WTC11 (cell line): Measurements from ENCODE around the gene ZBTB37. TPM values are rescaled to one million over a fixed set of nuclear protein-coding genes. Genes with fewer than 3 reads are reported as not detected.

Experiments used
- ATAC-seq: fragments of 200-7000 bp; cut with Tn5 transposase; 2 replicates; pipeline ENCODE4 v1.10.0; 2021; ENCODE audit warnings: mild to moderate bottlenecking, moderate library complexity
- CTCF ChIA-PET: fragments of 300-600 bp; sonication (Branson Sonifier 250); formaldehyde crosslinking; loops from one replicate; lab custom pipeline; 2021; ENCODE audit warnings: antibody characterized with exemption; lab: Charles Lee
- POLR2A ChIA-PET: fragments of 350-600 bp; sonication (Branson Sonifier 250); formaldehyde crosslinking; loops from one replicate; lab custom pipeline; 2021; ENCODE audit warnings: antibody characterized with exemption; lab: Charles Lee
- DNase-seq: peaks from one replicate; pipeline ENCODE4 v3.0.0; 2021; ENCODE audit warnings: low spot score
- H3K27ac Mint-ChIP-seq: 2 replicates; pipeline ENCODE4 v1.8.0; 2021; ENCODE audit warnings: mixed read lengths
- H3K27me3 Mint-ChIP-seq: 2 replicates; pipeline ENCODE4 v1.8.0; 2021; ENCODE audit warnings: low read depth, mild to moderate bottlenecking, moderate library complexity, mixed read lengths
- H3K36me3 Mint-ChIP-seq: 2 replicates; pipeline ENCODE4 v1.8.0; 2021; ENCODE audit warnings: mixed read lengths
- H3K4me1 Mint-ChIP-seq: 2 replicates; pipeline ENCODE4 v1.8.0; 2022; ENCODE audit warnings: mixed read lengths
- H3K4me3 Mint-ChIP-seq: 2 replicates; pipeline ENCODE4 v1.8.0; 2021; ENCODE audit warnings: mild to moderate bottlenecking, moderate library complexity, mixed read lengths
- H3K9me3 Mint-ChIP-seq: 2 replicates; pipeline ENCODE4 v1.8.0; 2021; ENCODE audit warnings: mixed read lengths
- AR ChIP-seq: fragments of 250-450 bp; sonication (Bioruptor Pico); IDR thresholded peaks from 2 replicates; pipeline ENCODE4 v1.9.0; 2021; ENCODE audit warnings: mild to moderate bottlenecking
- ATF1 ChIP-seq: sonication (generic); formaldehyde crosslinking; IDR thresholded peaks from 2 replicates; pipeline ENCODE4 v1.8.1; 2023; ENCODE audit warnings: mild to moderate bottlenecking, moderate library complexity, missing genetic modification reagents
- CREM ChIP-seq: sonication (generic); formaldehyde crosslinking; IDR thresholded peaks from 2 replicates; pipeline ENCODE4 v1.8.1; 2022; ENCODE audit warnings: mild to moderate bottlenecking, missing genetic modification reagents, moderate library complexity
- E2F4 ChIP-seq: sonication (generic); formaldehyde crosslinking; IDR thresholded peaks from 2 replicates; pipeline ENCODE4 v1.8.1; 2022; ENCODE audit warnings: low read depth, mild to moderate bottlenecking, moderate library complexity, missing genetic modification reagents, borderline replicate concordance
- E2F5 ChIP-seq: sonication (generic); formaldehyde crosslinking; IDR thresholded peaks from 2 replicates; pipeline ENCODE4 v1.8.1; 2022; ENCODE audit warnings: mild to moderate bottlenecking, moderate library complexity, missing genetic modification reagents
- ERG ChIP-seq: fragments of 250-450 bp; sonication (Bioruptor Pico); IDR thresholded peaks from 2 replicates; pipeline ENCODE4 v1.8.0; 2021; ENCODE audit warnings: mild to moderate bottlenecking
- ESRRA ChIP-seq: sonication (generic); formaldehyde crosslinking; IDR thresholded peaks from 2 replicates; pipeline ENCODE4 v1.8.1; 2022; ENCODE audit warnings: mild to moderate bottlenecking, missing genetic modification reagents, borderline replicate concordance
- FOXJ3 ChIP-seq: sonication (generic); formaldehyde crosslinking; IDR thresholded peaks from 2 replicates; pipeline ENCODE4 v1.9.0; 2021; ENCODE audit warnings: missing genetic modification reagents, mild to moderate bottlenecking, borderline replicate concordance
- FOXK1 ChIP-seq: sonication (generic); formaldehyde crosslinking; IDR thresholded peaks from 2 replicates; pipeline ENCODE4 v1.8.0; 2022; ENCODE audit warnings: mild to moderate bottlenecking, moderate library complexity, missing genetic modification reagents
- KAT7 ChIP-seq: sonication (generic); formaldehyde crosslinking; IDR thresholded peaks from 2 replicates; pipeline ENCODE4 v1.8.1; 2023; ENCODE audit warnings: missing genetic modification reagents, mild to moderate bottlenecking, borderline replicate concordance
- MAX ChIP-seq: sonication (generic); formaldehyde crosslinking; IDR thresholded peaks from 2 replicates; pipeline ENCODE4 v1.8.0; 2022; ENCODE audit warnings: mild to moderate bottlenecking, missing genetic modification reagents
- NFATC4 ChIP-seq: fragments of 250-450 bp; sonication (Bioruptor Pico); IDR thresholded peaks from 2 replicates; pipeline ENCODE4 v1.9.0; 2021; ENCODE audit warnings: mild to moderate bottlenecking
- NFE2L1 ChIP-seq: sonication (generic); formaldehyde crosslinking; IDR thresholded peaks from 2 replicates; pipeline ENCODE4 v1.8.1; 2023; ENCODE audit warnings: missing genetic modification reagents
- PREB ChIP-seq: sonication (generic); formaldehyde crosslinking; IDR thresholded peaks from 2 replicates; pipeline ENCODE4 v1.8.1; 2022; ENCODE audit warnings: mild to moderate bottlenecking, missing genetic modification reagents, moderate library complexity, borderline replicate concordance
- ZBTB21 ChIP-seq: sonication (generic); formaldehyde crosslinking; IDR thresholded peaks from 2 replicates; pipeline ENCODE4 v1.8.1; 2023; ENCODE audit warnings: mild to moderate bottlenecking, missing genetic modification reagents, borderline replicate concordance
- ZBTB43 ChIP-seq: sonication (generic); formaldehyde crosslinking; IDR thresholded peaks from 2 replicates; pipeline ENCODE4 v1.8.1; 2023; ENCODE audit warnings: mild to moderate bottlenecking, missing genetic modification reagents
- ZMAT4 ChIP-seq: fragments of 250-450 bp; sonication (Bioruptor Pico); IDR thresholded peaks from 2 replicates; pipeline ENCODE4 v1.9.0; 2021; ENCODE audit warnings: mild to moderate bottlenecking
- ZNF425 ChIP-seq: fragments of 250-450 bp; sonication (Bioruptor Pico); conservative IDR thresholded peaks from 2 replicates; pipeline ENCODE4 v1.9.0; 2021; ENCODE audit warnings: mild to moderate bottlenecking
- ZNF671 ChIP-seq: fragments of 250-450 bp; sonication (Bioruptor Pico); IDR thresholded peaks from 2 replicates; pipeline ENCODE4 v1.8.0; 2021; ENCODE audit warnings: mild to moderate bottlenecking
- total RNA-seq: library from RNA; stranded (reverse); gene quantifications from 3 replicates; pipeline ENCODE4 v1.2.3, GENCODE V29; 2021

ZBTB37 gene
- total RNA-seq, 1 experiment from 2014 or later, result 14.4 TPM

- TF ChIP-seq NFE2L1 (CRISPR knock-in tag), result no peak
- TF ChIP-seq E2F4 (CRISPR knock-in tag), result no peak
- peak; percentile 78 for TF ChIP-seq NFATC4 (CRISPR knock-in tag)
- TF ChIP-seq ZNF671 (CRISPR knock-in tag), result peak; percentile 51
- no peak for TF ChIP-seq E2F5 (CRISPR knock-in tag)
- TF ChIP-seq ZNF425, result peak; percentile 15
- 0 out of 2 replicates have a peak, but pooled peaks have one; percentile 22 for TF ChIP-seq ZMAT4
- Mint-ChIP-seq H3K27me3 (no peaks in the 10 kb centered on the region), H3K27ac (peak overlapping the region; percentile 100), H3K36me3 (peaks cover 57% of the 10 kb centered on the region), H3K4me1 (peaks cover 46% of the 10 kb centered on the region), H3K9me3 (no peaks in the 10 kb centered on the region), H3K4me3 (peak overlapping the region; percentile 97)
- ATAC-seq, result no peak
- no peak for DNase-seq
- POLR2A ChIA-PET, result no interaction called here
- CTCF ChIA-PET, result interaction anchor here (0.6 kb wide), 2 partner anchors 22 to 192 kb away, joined by 3 read pairs; no protein-coding TSS in a partner anchor
These were observed 3.9 kb upstream of the ZBTB37 start for GRCh38 chr1:173864179-173864867.

- ChIA-PET POLR2A (interaction anchor here (0.5 kb wide), 1 partner anchor 1078 kb away, joined by 7 read pairs; no protein-coding TSS in a partner anchor), CTCF (no interaction called here)
- DNase-seq (no peak), ATAC-seq (no peak)
- H3K27me3 Mint-ChIP-seq, result no peaks in the 10 kb centered on the region
- H3K4me3 Mint-ChIP-seq, result peak overlapping the region; percentile 97
- peaks cover 58% of the 10 kb centered on the region for H3K36me3 Mint-ChIP-seq
- no peaks in the 10 kb centered on the region for H3K9me3 Mint-ChIP-seq
- H3K27ac Mint-ChIP-seq, result peak overlapping the region; percentile 100
- peaks cover 58% of the 10 kb centered on the region for H3K4me1 Mint-ChIP-seq
- TF ChIP-seq MAX (CRISPR knock-in tag), result no peak
- no peak for TF ChIP-seq ZBTB43
- TF ChIP-seq AR, result no peak
- no peak for TF ChIP-seq FOXK1
- TF ChIP-seq ZBTB21 (CRISPR knock-in tag), result no peak
- peak; percentile 9; the same call in 1 of the 2 replicates for TF ChIP-seq ERG (CRISPR knock-in tag)
- TF ChIP-seq PREB, result no peak
- no peak for TF ChIP-seq FOXJ3 (CRISPR knock-in tag)
- TF ChIP-seq CREM (CRISPR knock-in tag), result no peak
- TF ChIP-seq ZNF671 (CRISPR knock-in tag), result peak; percentile 63
- TF ChIP-seq ESRRA, result no peak
- no peak for TF ChIP-seq KAT7 (CRISPR knock-in tag)
- no peak for TF ChIP-seq ATF1
These were observed 2.6 kb upstream of the ZBTB37 start for GRCh38 chr1:173865468-173866164.
